Measurements from ENCODE around the gene DDX10. TPM values are rescaled to one million over a fixed set of nuclear protein-coding genes. Genes with fewer than 3 reads are reported as not detected.

The DDX10 gene
- total and polyA plus RNA-seq, 2 experiments from 2014 or later, result 32.4 to 37.8 TPM

DNA sequence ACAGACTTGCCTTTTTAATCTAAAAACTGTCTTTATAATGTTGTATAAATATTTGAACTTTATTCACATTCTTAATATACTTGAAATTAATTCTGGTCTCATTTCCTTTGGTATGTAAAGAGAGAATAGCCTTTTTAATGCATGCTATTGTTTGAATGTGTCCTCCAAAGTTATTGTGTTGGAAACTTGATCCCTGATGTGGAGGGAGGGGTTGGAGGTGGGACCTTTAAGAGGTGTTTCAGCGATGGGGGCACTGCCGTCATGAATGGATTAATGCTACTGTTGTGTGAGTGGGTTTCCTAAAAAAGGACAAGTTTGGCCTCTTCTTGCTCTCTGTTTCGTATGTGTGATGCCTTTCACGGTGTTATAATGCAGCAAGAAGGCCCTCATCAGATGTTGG lies 131.7 kb downstream of the DDX10 start:
- peaks cover 27% of the 10 kb centered on the region for H3K4me1 Mint-ChIP-seq
- DNase-seq (ENCODE audit: low spot score) (peak; percentile 36), ATAC-seq (peak; percentile 55)
- H3K27me3 Mint-ChIP-seq (ENCODE audit: insufficient read depth, low read depth, poor library complexity), result no peaks in the 10 kb centered on the region
- Histone ChIP-seq H3K4me3 (no peak overlapping the region), H3K27me3 (ENCODE audit: insufficient read depth) (no peaks in the 10 kb centered on the region), H3K79me2 (replicated peaks; ENCODE audit: insufficient read depth) (peaks cover 36% of the 10 kb centered on the region), H3F3A (replicated peaks; ENCODE audit: low read depth) (no peaks in the 10 kb centered on the region), H3K27ac (ENCODE audit: low read depth) (no peak overlapping the region), H3K4me1 (ENCODE audit: insufficient read depth) (peaks cover 28% of the 10 kb centered on the region), H3K9me2 (ENCODE audit: insufficient read depth) (no peaks in the 10 kb centered on the region), H3K4me2 (0 out of 2 replicates have a peak overlapping the region, but pooled peaks have one; percentile 42), H3K36me3 (ENCODE audit: insufficient read depth) (no peaks in the 10 kb centered on the region), H2AFZ (no peak overlapping the region), H4K20me1 (replicated peaks; ENCODE audit: insufficient read depth) (no peaks in the 10 kb centered on the region)
- H3K36me3 Mint-ChIP-seq (ENCODE audit: low read depth), result no peaks in the 10 kb centered on the region
- TF ChIP-seq POLR2AphosphoS5 (IDR thresholded peaks at IDR 0.05; ENCODE audit: low read depth) (no peak), JUNB (IDR thresholded peaks at IDR 0.05; ENCODE audit: unreplicated experiment) (no peak), EZH2phosphoT487 (IDR thresholded peaks at IDR 0.05; ENCODE audit: unreplicated experiment) (no peak), CREB1 (CRISPR knock-in tag; IDR thresholded peaks at IDR 0.05; ENCODE audit: low read depth) (no peak), EZH2 (IDR thresholded peaks at IDR 0.05; ENCODE audit: low read depth, unreplicated experiment) (no peak), ZNF114 (CRISPR knock-in tag; IDR thresholded peaks at IDR 0.05) (no peak), ZNF331 (CRISPR knock-in tag; IDR thresholded peaks at IDR 0.05; ENCODE audit: low read depth) (no peak), CTCF (conservative IDR thresholded peaks at IDR 0.05; ENCODE audit: low read depth in 2 of 2) (no peak), REST (IDR thresholded peaks at IDR 0.05; ENCODE audit: unreplicated experiment) (no peak), NANOG (IDR thresholded peaks at IDR 0.05; ENCODE audit: borderline replicate concordance) (no peak), STAT1 (IDR thresholded peaks at IDR 0.05; ENCODE audit: unreplicated experiment) (no peak), ETS1 (IDR thresholded peaks at IDR 0.05) (no peak)
- TF ChIP-seq, protein P1, sequence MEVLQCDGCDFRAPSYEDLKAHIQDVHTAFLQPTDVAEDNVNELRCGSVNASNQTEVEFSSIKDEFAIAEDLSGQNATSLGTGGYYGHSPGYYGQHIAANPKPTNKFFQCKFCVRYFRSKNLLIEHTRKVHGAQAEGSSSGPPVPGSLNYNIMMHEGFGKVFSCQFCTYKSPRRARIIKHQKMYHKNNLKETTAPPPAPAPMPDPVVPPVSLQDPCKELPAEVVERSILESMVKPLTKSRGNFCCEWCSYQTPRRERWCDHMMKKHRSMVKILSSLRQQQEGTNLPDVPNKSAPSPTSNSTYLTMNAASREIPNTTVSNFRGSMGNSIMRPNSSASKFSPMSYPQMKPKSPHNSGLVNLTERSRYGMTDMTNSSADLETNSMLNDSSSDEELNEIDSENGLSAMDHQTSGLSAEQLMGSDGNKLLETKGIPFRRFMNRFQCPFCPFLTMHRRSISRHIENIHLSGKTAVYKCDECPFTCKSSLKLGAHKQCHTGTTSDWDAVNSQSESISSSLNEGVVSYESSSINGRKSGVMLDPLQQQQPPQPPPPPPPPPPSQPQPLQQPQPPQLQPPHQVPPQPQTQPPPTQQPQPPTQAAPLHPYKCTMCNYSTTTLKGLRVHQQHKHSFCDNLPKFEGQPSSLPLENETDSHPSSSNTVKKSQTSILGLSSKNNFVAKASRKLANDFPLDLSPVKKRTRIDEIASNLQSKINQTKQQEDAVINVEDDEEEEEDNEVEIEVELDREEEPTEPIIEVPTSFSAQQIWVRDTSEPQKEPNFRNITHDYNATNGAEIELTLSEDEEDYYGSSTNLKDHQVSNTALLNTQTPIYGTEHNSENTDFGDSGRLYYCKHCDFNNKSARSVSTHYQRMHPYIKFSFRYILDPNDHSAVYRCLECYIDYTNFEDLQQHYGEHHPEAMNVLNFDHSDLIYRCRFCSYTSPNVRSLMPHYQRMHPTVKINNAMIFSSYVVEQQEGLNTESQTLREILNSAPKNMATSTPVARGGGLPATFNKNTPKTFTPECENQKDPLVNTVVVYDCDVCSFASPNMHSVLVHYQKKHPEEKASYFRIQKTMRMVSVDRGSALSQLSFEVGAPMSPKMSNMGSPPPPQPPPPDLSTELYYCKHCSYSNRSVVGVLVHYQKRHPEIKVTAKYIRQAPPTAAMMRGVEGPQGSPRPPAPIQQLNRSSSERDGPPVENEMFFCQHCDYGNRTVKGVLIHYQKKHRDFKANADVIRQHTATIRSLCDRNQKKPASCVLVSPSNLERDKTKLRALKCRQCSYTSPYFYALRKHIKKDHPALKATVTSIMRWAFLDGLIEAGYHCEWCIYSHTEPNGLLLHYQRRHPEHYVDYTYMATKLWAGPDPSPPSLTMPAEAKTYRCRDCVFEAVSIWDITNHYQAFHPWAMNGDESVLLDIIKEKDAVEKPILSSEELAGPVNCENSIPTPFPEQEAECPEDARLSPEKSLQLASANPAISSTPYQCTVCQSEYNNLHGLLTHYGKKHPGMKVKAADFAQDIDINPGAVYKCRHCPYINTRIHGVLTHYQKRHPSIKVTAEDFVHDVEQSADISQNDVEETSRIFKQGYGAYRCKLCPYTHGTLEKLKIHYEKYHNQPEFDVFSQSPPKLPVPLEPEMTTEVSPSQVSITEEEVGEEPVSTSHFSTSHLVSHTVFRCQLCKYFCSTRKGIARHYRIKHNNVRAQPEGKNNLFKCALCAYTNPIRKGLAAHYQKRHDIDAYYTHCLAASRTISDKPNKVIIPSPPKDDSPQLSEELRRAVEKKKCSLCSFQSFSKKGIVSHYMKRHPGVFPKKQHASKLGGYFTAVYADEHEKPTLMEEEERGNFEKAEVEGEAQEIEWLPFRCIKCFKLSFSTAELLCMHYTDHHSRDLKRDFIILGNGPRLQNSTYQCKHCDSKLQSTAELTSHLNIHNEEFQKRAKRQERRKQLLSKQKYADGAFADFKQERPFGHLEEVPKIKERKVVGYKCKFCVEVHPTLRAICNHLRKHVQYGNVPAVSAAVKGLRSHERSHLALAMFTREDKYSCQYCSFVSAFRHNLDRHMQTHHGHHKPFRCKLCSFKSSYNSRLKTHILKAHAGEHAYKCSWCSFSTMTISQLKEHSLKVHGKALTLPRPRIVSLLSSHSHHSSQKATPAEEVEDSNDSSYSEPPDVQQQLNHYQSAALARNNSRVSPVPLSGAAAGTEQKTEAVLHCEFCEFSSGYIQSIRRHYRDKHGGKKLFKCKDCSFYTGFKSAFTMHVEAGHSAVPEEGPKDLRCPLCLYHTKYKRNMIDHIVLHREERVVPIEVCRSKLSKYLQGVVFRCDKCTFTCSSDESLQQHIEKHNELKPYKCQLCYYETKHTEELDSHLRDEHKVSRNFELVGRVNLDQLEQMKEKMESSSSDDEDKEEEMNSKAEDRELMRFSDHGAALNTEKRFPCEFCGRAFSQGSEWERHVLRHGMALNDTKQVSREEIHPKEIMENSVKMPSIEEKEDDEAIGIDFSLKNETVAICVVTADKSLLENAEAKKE (CRISPR knock-in tag; IDR thresholded peaks at IDR 0.05), result no peak
- H3K9me3 Mint-ChIP-seq, result no peaks in the 10 kb centered on the region
- no peak overlapping the region for H3K4me3 Mint-ChIP-seq
- no peak overlapping the region for H3K27ac Mint-ChIP-seq
